Ovary (tissue), 9 donors: ENCODE measurements around the gene TMEM63B. TPM values are rescaled to one million over a fixed set of nuclear protein-coding genes. Genes with fewer than 3 reads are reported as not detected.

ENCODE experiments used
- DNase-seq, 5 donors: peaks; one replicate each; pipeline ENCODE4 v3.0.0-alpha.2; 2019 to 2020
- H3K27ac ChIP-seq, 2 donors: fragments of 200-600 bp; one replicate each; pipeline versions ENCODE4 v1.5.1 to v1.8.0; 2019 to 2022
- H3K27me3 ChIP-seq: fragments of 200-600 bp; one replicate; pipeline ENCODE4 v1.8.0; 2022
- H3K36me3 ChIP-seq: fragments of 200-600 bp; sonication (generic); one replicate; pipeline ENCODE4 v1.5.1; 2019
- H3K4me1 ChIP-seq: one replicate; pipeline ENCODE4 v1.8.1; 2013; ENCODE audit warnings: mild to moderate bottlenecking, moderate library complexity; ENCODE audit not compliant: insufficient read depth
- H3K4me3 ChIP-seq: fragments of 200-600 bp; sonication (generic); one replicate; pipeline ENCODE4 v1.5.1; 2017
- H3K9me3 ChIP-seq, 2 donors: fragments of 200-600 bp in 1 of 2; sonication (generic) in 1 of 2; one replicate each; pipeline versions ENCODE4 v1.5.1 to v1.8.1; 2013 to 2019; ENCODE audit warnings: mild to moderate bottlenecking in 1 of 2, moderate library complexity in 1 of 2
- EP300 ChIP-seq: sonication (generic); formaldehyde crosslinking; IDR thresholded peaks from one replicate; pipeline ENCODE4 v1.6.1; 2017; ENCODE audit warnings: antibody characterized with exemption
- POLR2A ChIP-seq: fragments of 450-650 bp; IDR thresholded peaks from one replicate; pipeline ENCODE4 v1.6.1; 2017; ENCODE audit warnings: antibody characterized with exemption, mild to moderate bottlenecking, moderate library complexity
- WGBS, 3 donors: extraction: QIAGEN DNeasy Blood & Tissue Kit in 1 of 3; methylation state at CpG; one replicate each; pipeline versions ENCODE4 v1.1.5 to v1.1.7; 2013 to 2017; 5-methylcytosine and 5-hydroxymethylcytosine counted together
- intact Hi-C, 4 donors: fragments of 100-400 bp; cut with DNase I; formaldehyde crosslinking; loops; one replicate each; pipeline versions ENCODE4 v1.11.0 to v1.15.1; 2022 to 2023
- polyA plus RNA-seq, 2 donors: library from polyadenylated mRNA; stranded (reverse); fragments of 200-250 nt in 1 of 2; fragments of 350-450 nt in 1 of 2; fragmentation: Illumina TruSeq in 1 of 2; extraction: RNeasy Lipid Tissue Mini Kit (QIAGEN cat#74804) in 1 of 2; gene quantifications; one replicate each; pipeline ENCODE4 v1.2.3, GENCODE V29; 2013 to 2014
- total RNA-seq, 7 donors: library from RNA; depleted of rRNA in 2 of 7; stranded (reverse); fragments of >200 nt in 2 of 7; fragmentation: NEBNext Ultra II Directional in 3 of 7; extraction: Animal tissue kit (Norgen Biotek cat#: 25700) in 3 of 7; gene quantifications; one replicate each; pipeline versions ENCODE4 v1.1.0 to v1.2.4, GENCODE V29; 2016 to 2023
- TF ChIP-seq, protein P1 (sequence below), 3 donors: fragments of 450-650 bp in 2 of 3; fragments of 200-600 bp in 1 of 3; IDR thresholded peaks; one replicate each; pipeline versions ENCODE4 v1.5.1 to v1.8.0; 2016 to 2022; ENCODE audit warnings: antibody characterized with exemption in 3 of 3, mild to moderate bottlenecking in 1 of 3
- donor health status: DM: no; HTN: no; CAD: no; lungs with moderate emphysema.
- donor health status: DM: no; HTN: no; CAD: no.
- donor health status: Bipolar disorder and iron deficiency.
- donor health status: DM: yes; HTN: yes; CAD: no.
- donor health status: DM: no; HTN: no; CAD: no.
- donor health status: DM: yes; HTN: yes; CAD: no.

Gene TMEM63B
- total and polyA plus RNA-seq, 9 donors = 7.5 to 25.7 (median 16.5) TPM

DNA sequence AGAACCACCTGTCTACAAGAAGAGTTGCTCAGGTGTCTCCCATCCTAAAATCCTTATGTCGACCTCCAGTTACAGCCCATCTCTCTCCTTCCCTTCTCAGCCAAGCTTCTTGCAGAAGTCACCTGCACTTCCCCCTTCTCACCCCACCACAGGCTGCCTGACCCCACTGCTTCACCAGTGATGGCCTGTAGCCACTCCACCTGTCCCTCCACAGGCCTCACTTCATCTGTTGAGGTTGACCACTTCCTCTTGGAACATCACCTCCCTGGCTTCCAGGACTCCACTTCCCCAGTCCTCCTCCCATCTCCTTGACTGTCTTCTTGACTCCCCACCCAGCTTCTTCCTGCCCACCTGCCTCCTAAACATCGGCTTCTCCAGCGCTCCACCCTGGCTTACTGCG lies 25.5 kb upstream of the TMEM63B start:
- Histone ChIP-seq H3K9me3 (no peaks in the 10 kb centered on the region), H3K4me3 (no peak overlapping the region), H3K36me3 (no peaks in the 10 kb centered on the region), H3K27ac (no peak overlapping the region), H3K27me3 (no peaks in the 10 kb centered on the region), H3K4me1 (peaks cover 5% of the 10 kb centered on the region)
- TF ChIP-seq EP300 = no peak
- TF ChIP-seq, protein P1, sequence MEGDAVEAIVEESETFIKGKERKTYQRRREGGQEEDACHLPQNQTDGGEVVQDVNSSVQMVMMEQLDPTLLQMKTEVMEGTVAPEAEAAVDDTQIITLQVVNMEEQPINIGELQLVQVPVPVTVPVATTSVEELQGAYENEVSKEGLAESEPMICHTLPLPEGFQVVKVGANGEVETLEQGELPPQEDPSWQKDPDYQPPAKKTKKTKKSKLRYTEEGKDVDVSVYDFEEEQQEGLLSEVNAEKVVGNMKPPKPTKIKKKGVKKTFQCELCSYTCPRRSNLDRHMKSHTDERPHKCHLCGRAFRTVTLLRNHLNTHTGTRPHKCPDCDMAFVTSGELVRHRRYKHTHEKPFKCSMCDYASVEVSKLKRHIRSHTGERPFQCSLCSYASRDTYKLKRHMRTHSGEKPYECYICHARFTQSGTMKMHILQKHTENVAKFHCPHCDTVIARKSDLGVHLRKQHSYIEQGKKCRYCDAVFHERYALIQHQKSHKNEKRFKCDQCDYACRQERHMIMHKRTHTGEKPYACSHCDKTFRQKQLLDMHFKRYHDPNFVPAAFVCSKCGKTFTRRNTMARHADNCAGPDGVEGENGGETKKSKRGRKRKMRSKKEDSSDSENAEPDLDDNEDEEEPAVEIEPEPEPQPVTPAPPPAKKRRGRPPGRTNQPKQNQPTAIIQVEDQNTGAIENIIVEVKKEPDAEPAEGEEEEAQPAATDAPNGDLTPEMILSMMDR (IDR thresholded peaks at IDR 0.05) = no peak
- no peak for TF ChIP-seq POLR2A
- WGBS, 3 donors = 88 to 93% (median 90%) methylated on average over 4 of the region's 4 CpGs
- intact Hi-C loops = loop anchor here in 2 of 4 donors (5.0 to 10.0 kb wide), 3 partner anchors 50 to 233 kb away; no protein-coding TSS in a partner anchor
- DNase-seq = no peak

DNA sequence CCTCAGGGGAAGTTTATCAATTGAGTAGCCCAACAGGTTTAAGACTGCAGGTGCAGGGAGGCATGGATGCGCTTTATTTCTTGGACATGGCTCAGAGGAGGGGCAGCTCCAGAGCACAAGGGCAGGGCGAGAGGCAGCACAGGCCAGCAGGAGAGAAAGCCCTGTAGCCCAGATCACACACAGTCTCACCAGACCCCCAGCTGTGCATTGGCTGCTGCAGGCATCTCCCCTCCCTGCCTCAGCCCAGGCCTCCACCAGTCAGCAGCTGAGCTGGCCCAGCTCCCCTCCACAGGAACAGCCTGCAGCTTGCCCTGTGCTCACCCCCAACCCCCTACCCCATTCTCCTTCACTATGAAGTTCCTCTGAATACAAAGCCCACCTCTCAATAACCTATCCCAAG lies 24.8 kb upstream of the TMEM63B start:
- H3K36me3 ChIP-seq = no peaks in the 10 kb centered on the region
- no peak for DNase-seq
- WGBS, 3 donors = 88 to 93% (median 89%) methylated on average over 2 of the region's 2 CpGs
- intact Hi-C loops = loop anchor here in 2 of 4 donors (5.0 to 10.0 kb wide), 3 partner anchors 50 to 232 kb away; no protein-coding TSS in a partner anchor
- TF ChIP-seq, protein P1 (IDR thresholded peaks at IDR 0.05) = no peak
- H3K27me3 ChIP-seq = no peaks in the 10 kb centered on the region
- no peaks in the 10 kb centered on the region for H3K9me3 ChIP-seq
- no peak overlapping the region for H3K27ac ChIP-seq
- peaks cover 5% of the 10 kb centered on the region for H3K4me1 ChIP-seq
- no peak overlapping the region for H3K4me3 ChIP-seq

DNA sequence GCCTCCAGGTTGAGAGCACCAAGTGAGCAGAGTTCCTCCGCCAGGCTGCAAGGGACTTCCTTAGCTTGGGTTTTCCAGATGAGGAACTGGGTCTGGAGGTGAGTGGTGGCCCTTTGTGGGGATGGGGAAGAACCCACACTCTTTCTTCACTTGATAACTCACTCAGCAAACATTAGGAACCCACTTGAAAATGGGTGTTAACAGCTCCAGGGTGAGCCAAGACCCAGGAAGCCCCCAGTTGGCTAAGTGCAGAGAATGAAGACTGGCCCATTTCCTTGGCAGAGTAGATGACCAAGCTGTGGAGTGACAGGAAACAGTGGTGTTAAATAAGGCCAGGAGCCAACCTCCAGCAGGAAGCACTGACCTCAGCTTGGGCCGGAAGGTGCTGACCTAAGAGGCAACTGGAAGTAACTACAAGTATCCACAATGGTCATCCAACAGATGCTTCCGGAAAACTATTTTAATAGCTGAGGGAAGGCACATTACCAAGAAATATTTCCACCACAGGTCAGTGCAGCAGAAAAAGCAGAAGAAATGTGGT lies 22.8 kb upstream of the TMEM63B start:
- peak in 1 of 5 donors; percentile 31 for DNase-seq
- WGBS, 3 donors = 80 to 86% (median 83%) methylated on average over 3 of the region's 3 CpGs
- Histone ChIP-seq H3K27ac (no peak overlapping the region), H3K27me3 (no peaks in the 10 kb centered on the region), H3K4me1 (peaks cover 5% of the 10 kb centered on the region), H3K9me3 (no peaks in the 10 kb centered on the region), H3K36me3 (no peaks in the 10 kb centered on the region), H3K4me3 (no peak overlapping the region)
- TF ChIP-seq EP300 (no peak), POLR2A (no peak)
- TF ChIP-seq, protein P1 (IDR thresholded peaks at IDR 0.05) = no peak
- intact Hi-C loops = loop anchor here in 2 of 4 donors (5.0 to 10.0 kb wide), 3 partner anchors 48 to 230 kb away; no protein-coding TSS in a partner anchor

DNA sequence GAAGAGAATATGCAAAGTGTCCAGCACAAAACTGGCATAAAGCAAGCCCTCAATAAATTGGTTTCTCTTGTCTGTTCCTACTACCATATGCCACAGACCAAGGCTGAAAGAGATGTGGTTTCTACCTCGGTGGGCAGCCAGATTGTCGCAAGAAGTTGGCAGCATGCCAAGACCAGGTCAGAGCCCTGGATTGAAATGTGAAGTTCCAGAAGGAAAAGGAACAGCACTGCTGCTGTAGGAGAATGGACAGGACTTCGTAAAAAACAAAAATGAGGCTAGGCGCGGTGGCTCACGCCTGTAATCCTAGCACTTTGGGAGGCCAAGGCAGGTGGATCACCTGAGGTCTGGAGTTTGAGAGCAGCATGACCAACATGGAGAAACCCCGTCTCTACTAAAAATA lies 22.2 kb upstream of the TMEM63B start:
- no peaks in the 10 kb centered on the region for H3K36me3 ChIP-seq
- no peak overlapping the region for H3K4me3 ChIP-seq
- peak in 1 of 5 donors; percentile 32 for DNase-seq
- H3K9me3 ChIP-seq = no peaks in the 10 kb centered on the region
- H3K27ac ChIP-seq = no peak overlapping the region
- 73 to 80% (median 77%) methylated on average over 7 of the region's 7 CpGs for WGBS, 3 donors
- intact Hi-C loops = loop anchor here in 1 of 4 donors (10.0 kb wide), 1 partner anchor 230 kb away; no protein-coding TSS in a partner anchor
- TF ChIP-seq, protein P1 (IDR thresholded peaks at IDR 0.05) = no peak
- TF ChIP-seq EP300 (no peak), POLR2A (no peak)
- no peaks in the 10 kb centered on the region for H3K27me3 ChIP-seq
- H3K4me1 ChIP-seq = peaks cover 5% of the 10 kb centered on the region
